Measurements from ENCODE around the gene SP6. TPM values are rescaled to one million over a fixed set of nuclear protein-coding genes. Genes with fewer than 3 reads are reported as not detected.

SP6 gene
- total RNA-seq, 1 experiment from 2014 or later: 3.1 TPM

GRCh38 chr17:47801176-47801765, 49.7 kb downstream of the SP6 start:
- ChIA-PET CTCF (interaction anchor here (0.6 kb wide), 3 partner anchors 17 to 100 kb away, joined by 3 read pairs; no protein-coding TSS in a partner anchor), POLR2A (ENCODE audit: unreplicated experiment) (no interaction called here)
- H3K4me2 ChIP-seq (ENCODE audit: low read length): no peak overlapping the region
- H3K27me3 ChIP-seq (ENCODE audit: low read length): no peaks in the 10 kb centered on the region
- ATAC-seq (no peak), DNase-seq (no peak)
- TF ChIP-seq EZH2phosphoT487 (IDR thresholded peaks at IDR 0.05; ENCODE audit: borderline replicate concordance, low read length): no peak
- no peaks in the 10 kb centered on the region for H3K4me1 ChIP-seq (ENCODE audit: insufficient read depth, low read length)
- no peaks in the 10 kb centered on the region for H3K79me2 ChIP-seq (ENCODE audit: low read length)
- no peak overlapping the region for H3K9ac ChIP-seq (ENCODE audit: low read length)
- H2AFZ ChIP-seq (ENCODE audit: low read length): no peak overlapping the region
- H3K4me3 ChIP-seq (ENCODE audit: low read length): no peak overlapping the region
- no peaks in the 10 kb centered on the region for H3K9me3 ChIP-seq (ENCODE audit: low read length)
- H3F3A ChIP-seq (ENCODE audit: low read length, unreplicated experiment): no peaks in the 10 kb centered on the region
- BruUV-seq (replicated peaks): no TSS peak
- no peak overlapping the region for H3K27ac ChIP-seq (ENCODE audit: low read length)
- intact Hi-C loops (cut with micrococcal nuclease): no loop called here
- H4K20me1 ChIP-seq (ENCODE audit: low read length): no peaks in the 10 kb centered on the region
- H3K36me3 ChIP-seq (ENCODE audit: low read depth, low read length): no peaks in the 10 kb centered on the region
- H3K9me2 ChIP-seq (replicated peaks; ENCODE audit: low read length): no peaks in the 10 kb centered on the region

GRCh38 chr17:47800686-47801085, 50.3 kb downstream of the SP6 start:
- Histone ChIP-seq H3K27ac (ENCODE audit: low read length) (no peak overlapping the region), H3K9me3 (ENCODE audit: low read length) (no peaks in the 10 kb centered on the region), H3K27me3 (ENCODE audit: low read length) (peaks cover 2% of the 10 kb centered on the region), H3F3A (ENCODE audit: low read length, unreplicated experiment) (no peaks in the 10 kb centered on the region), H3K4me1 (ENCODE audit: insufficient read depth, low read length) (no peaks in the 10 kb centered on the region), H3K9me2 (replicated peaks; ENCODE audit: low read length) (no peaks in the 10 kb centered on the region), H3K36me3 (ENCODE audit: low read depth, low read length) (no peaks in the 10 kb centered on the region), H4K20me1 (ENCODE audit: low read length) (no peaks in the 10 kb centered on the region), H2AFZ (ENCODE audit: low read length) (no peak overlapping the region), H3K4me3 (ENCODE audit: low read length) (no peak overlapping the region), H3K9ac (ENCODE audit: low read length) (no peak overlapping the region), H3K4me2 (ENCODE audit: low read length) (no peak overlapping the region), H3K79me2 (ENCODE audit: low read length) (no peaks in the 10 kb centered on the region)
- TF ChIP-seq EZH2phosphoT487 (IDR thresholded peaks at IDR 0.05; ENCODE audit: borderline replicate concordance, low read length): no peak
- no peak for TF ChIP-seq CTCF (conservative IDR thresholded peaks at IDR 0.05; ENCODE audit: low read depth, low read length)
- TF ChIP-seq EZH2 (IDR thresholded peaks at IDR 0.05; ENCODE audit: low read length, unreplicated experiment): no peak
- ChIA-PET POLR2A (ENCODE audit: unreplicated experiment) (no interaction called here), CTCF (no interaction called here)
- no peak for ATAC-seq
- intact Hi-C loops (cut with micrococcal nuclease): no loop called here
- BruUV-seq (replicated peaks): no TSS peak
- DNase-seq: no peak

- H3K9ac ChIP-seq (ENCODE audit: low read length): no peak overlapping the region
- no peaks in the 10 kb centered on the region for H3K9me2 ChIP-seq (replicated peaks; ENCODE audit: low read length)
- ChIA-PET POLR2A (ENCODE audit: unreplicated experiment) (no interaction called here), CTCF (no interaction called here)
- DNase-seq: no peak
- H3K27ac ChIP-seq (ENCODE audit: low read length): no peak overlapping the region
- BruUV-seq (replicated peaks): no TSS peak
- H4K20me1 ChIP-seq (ENCODE audit: low read length): no peaks in the 10 kb centered on the region
- intact Hi-C loops (cut with micrococcal nuclease): no loop called here
- H3K9me3 ChIP-seq (ENCODE audit: low read length): no peaks in the 10 kb centered on the region
- no peak overlapping the region for H3K4me2 ChIP-seq (ENCODE audit: low read length)
- ATAC-seq: no peak
- H3K4me1 ChIP-seq (ENCODE audit: insufficient read depth, low read length): no peaks in the 10 kb centered on the region
- H2AFZ ChIP-seq (ENCODE audit: low read length): no peak overlapping the region
- H3K36me3 ChIP-seq (ENCODE audit: low read depth, low read length): no peaks in the 10 kb centered on the region
- H3K27me3 ChIP-seq (ENCODE audit: low read length): peaks cover 31% of the 10 kb centered on the region
- no peak overlapping the region for H3K4me3 ChIP-seq (ENCODE audit: low read length)
- no peaks in the 10 kb centered on the region for H3F3A ChIP-seq (ENCODE audit: low read length, unreplicated experiment)
- no peaks in the 10 kb centered on the region for H3K79me2 ChIP-seq (ENCODE audit: low read length)
- no peak for TF ChIP-seq EZH2 (IDR thresholded peaks at IDR 0.05; ENCODE audit: low read length, unreplicated experiment)
- TF ChIP-seq CTCF (conservative IDR thresholded peaks at IDR 0.05; ENCODE audit: low read depth, low read length): no peak
- no peak for TF ChIP-seq EZH2phosphoT487 (IDR thresholded peaks at IDR 0.05; ENCODE audit: borderline replicate concordance, low read length)
Measured at GRCh38 chr17:47797797-47798196, 53.2 kb downstream of the SP6 start.

Other genes with a start within 250 kb of the SP6 start
- gene KPNB1, start 201.2 kb downstream of the SP6 start, total RNA-seq (2014; rRNA removed): 390 and 437 TPM in 2 replicates
- 9.0 and 12.8 TPM in 2 replicates for gene TBKBP1, start 157.0 kb downstream of the SP6 start, total RNA-seq (2014; rRNA removed)
- not detected in 2 replicates for gene TBX21, start 117.9 kb downstream of the SP6 start, total RNA-seq (2014; rRNA removed)
- 18.4 and 22.1 TPM in 2 replicates for gene OSBPL7, start 29.4 kb downstream of the SP6 start, total RNA-seq (2014; rRNA removed)
- gene MRPL10, start 19.6 kb downstream of the SP6 start, total RNA-seq (2014; rRNA removed): 54.5 and 74.2 TPM in 2 replicates
- 0.44 and 1.2 TPM in 2 replicates for gene LRRC46, start 19.5 kb downstream of the SP6 start, total RNA-seq (2014; rRNA removed)
- 44.0 and 47.9 TPM in 2 replicates for gene SCRN2, start 9.9 kb downstream of the SP6 start, total RNA-seq (2014; rRNA removed)
- 3.9 and 6.5 TPM in 2 replicates for gene SP2, start 45.1 kb upstream of the SP6 start, total RNA-seq (2014; rRNA removed)
- 49.8 and 57.5 TPM in 2 replicates for gene PNPO, start 90.4 kb upstream of the SP6 start, total RNA-seq (2014; rRNA removed)
- gene PRR15L, start 106.7 kb upstream of the SP6 start, total RNA-seq (2014; rRNA removed): 3.8 and 6.0 TPM in 2 replicates
- gene CDK5RAP3, start 120.0 kb upstream of the SP6 start, total RNA-seq (2014; rRNA removed): 193 and 209 TPM in 2 replicates
- gene COPZ2, start 186.6 kb upstream of the SP6 start, total RNA-seq (2014; rRNA removed): 0.63 and 1.3 TPM in 2 replicates
- gene NFE2L1, start 197.2 kb upstream of the SP6 start, total RNA-seq (2014; rRNA removed): 45.1 and 72.6 TPM in 2 replicates

Data from PC-3 (cell line).